ENCODE measurements around the gene DUSP2.

Gene DUSP2

DNA sequence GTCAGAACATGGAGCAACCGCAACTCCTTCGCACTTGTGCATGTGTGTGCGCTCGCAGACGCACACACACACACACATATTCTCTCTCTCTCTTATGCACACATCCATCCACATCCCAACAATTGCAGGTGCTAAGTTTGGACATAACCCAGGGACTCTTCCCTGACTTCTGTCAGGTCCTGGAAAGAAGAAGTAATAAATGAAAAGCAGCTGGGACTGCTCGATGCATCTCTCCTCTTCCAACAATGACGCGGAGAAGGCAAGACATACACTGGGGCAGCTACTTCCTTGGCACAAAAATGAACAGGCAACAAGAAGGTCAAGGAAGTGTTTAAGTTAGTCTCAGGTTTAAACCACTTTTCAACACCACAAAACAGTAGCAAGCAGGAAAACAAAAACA is 39.7 kb upstream of the DUSP2 start:
- H3K4me1 ChIP-seq, result peaks cover 0 to 17% (median 0%) of the 10 kb centered on the region in 4 donors
- DNase-seq, result no peak
- no peak overlapping the region for H3K4me3 ChIP-seq
- H3K27me3 ChIP-seq, result no peaks in the 10 kb centered on the region
- no peak overlapping the region for H3K27ac ChIP-seq
- peaks cover 42 to 64% (median 63%) of the 10 kb centered on the region in 3 donors for H3K36me3 ChIP-seq
- intact Hi-C loops (cut with DNase I; ENCODE audit: low total_unique reads), result no loop called here
- no peak for TF ChIP-seq CTCF (IDR thresholded peaks at IDR 0.05)
- H3K9me3 ChIP-seq, result no peaks in the 10 kb centered on the region

- peaks cover 40 to 57% (median 56%) of the 10 kb centered on the region in 3 donors for H3K36me3 ChIP-seq
Measured at GRCh38 chr2:96184188-96184587, 38.9 kb upstream of the DUSP2 start.

GRCh38 chr2:96181529-96181928 is 36.3 kb upstream of the DUSP2 start:
- Histone ChIP-seq H3K36me3 (peaks cover 23 to 33% (median 32%) of the 10 kb centered on the region in 3 donors), H3K4me3 (no peak overlapping the region), H3K4me1 (peaks cover 0 to 4% (median 0%) of the 10 kb centered on the region in 4 donors), H3K9me3 (no peaks in the 10 kb centered on the region), H3K27me3 (no peaks in the 10 kb centered on the region), H3K27ac (no peak overlapping the region)
- DNase-seq, result no peak
- no peak for TF ChIP-seq CTCF (IDR thresholded peaks at IDR 0.05)
- intact Hi-C loops (cut with DNase I; ENCODE audit: low total_unique reads), result no loop called here

More at GRCh38 chr2:96184188-96184587, 38.9 kb upstream of the DUSP2 start:
- TF ChIP-seq CTCF (IDR thresholded peaks at IDR 0.05), result no peak
- Histone ChIP-seq H3K27ac (no peak overlapping the region), H3K27me3 (no peaks in the 10 kb centered on the region), H3K4me1 (peaks cover 0 to 17% (median 0%) of the 10 kb centered on the region in 4 donors), H3K9me3 (no peaks in the 10 kb centered on the region), H3K4me3 (no peak overlapping the region)
- intact Hi-C loops (cut with DNase I; ENCODE audit: low total_unique reads), result no loop called here
- DNase-seq, result no peak

DNA sequence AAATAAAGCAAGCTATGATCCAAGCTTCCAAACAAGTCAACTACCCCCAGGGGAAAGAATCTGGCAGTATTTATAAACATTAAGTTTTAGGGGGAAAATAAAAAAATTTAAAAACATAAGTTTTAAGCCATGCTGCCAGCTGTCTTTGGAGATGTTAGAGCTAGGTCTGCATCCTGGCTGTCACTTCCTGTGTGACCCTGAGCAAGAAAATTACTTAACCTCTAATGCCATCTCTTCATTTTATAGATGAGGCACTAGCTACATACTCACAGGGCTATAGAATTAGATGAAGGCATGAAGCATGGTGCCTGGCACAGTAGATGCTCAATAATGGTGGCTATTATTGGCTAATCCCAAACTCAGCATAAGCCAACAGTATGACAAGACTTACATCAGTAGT is 35.3 kb upstream of the DUSP2 start:
- H3K4me1 ChIP-seq, result no peaks in the 10 kb centered on the region
- no peak for DNase-seq
- H3K27ac ChIP-seq, result no peak overlapping the region
- TF ChIP-seq CTCF (IDR thresholded peaks at IDR 0.05), result no peak
- intact Hi-C loops (cut with DNase I; ENCODE audit: low total_unique reads), result no loop called here
- no peaks in the 10 kb centered on the region for H3K9me3 ChIP-seq
- no peaks in the 10 kb centered on the region for H3K27me3 ChIP-seq
- peaks cover 13 to 23% (median 22%) of the 10 kb centered on the region in 3 donors for H3K36me3 ChIP-seq
- H3K4me3 ChIP-seq, result no peak overlapping the region

- Histone ChIP-seq H3K4me3 (no peak overlapping the region), H3K4me1 (no peaks in the 10 kb centered on the region), H3K27ac (no peak overlapping the region), H3K9me3 (no peaks in the 10 kb centered on the region), H3K36me3 (peaks cover 8 to 18% (median 16%) of the 10 kb centered on the region in 3 donors), H3K27me3 (no peaks in the 10 kb centered on the region)
- no peak for TF ChIP-seq CTCF (IDR thresholded peaks at IDR 0.05)
- intact Hi-C loops (cut with DNase I; ENCODE audit: low total_unique reads), result no loop called here
- no peak for DNase-seq
Measured at GRCh38 chr2:96180002-96180401, 34.8 kb upstream of the DUSP2 start.

- intact Hi-C loops (cut with DNase I; ENCODE audit: low total_unique reads), result no loop called here
- no peak for TF ChIP-seq CTCF (IDR thresholded peaks at IDR 0.05)
Measured at GRCh38 chr2:96176661-96177060, 31.4 kb upstream of the DUSP2 start.

More at GRCh38 chr2:96176661-96177060, 31.4 kb upstream of the DUSP2 start:
- Histone ChIP-seq H3K27me3 (no peaks in the 10 kb centered on the region), H3K4me1 (no peaks in the 10 kb centered on the region), H3K27ac (no peak overlapping the region), H3K9me3 (no peaks in the 10 kb centered on the region), H3K4me3 (no peak overlapping the region), H3K36me3 (no peaks in the 10 kb centered on the region)
- no peak for DNase-seq

All from tibial artery (tissue), 4 donors.